Measurements from ENCODE around the gene MCF2L.
"Not testable (repeated sequence)": the region's sequence is repeated elsewhere in the genome, so short reads cannot be mapped to it uniquely, and the experiment has no call there.

MCF2L gene

DNA sequence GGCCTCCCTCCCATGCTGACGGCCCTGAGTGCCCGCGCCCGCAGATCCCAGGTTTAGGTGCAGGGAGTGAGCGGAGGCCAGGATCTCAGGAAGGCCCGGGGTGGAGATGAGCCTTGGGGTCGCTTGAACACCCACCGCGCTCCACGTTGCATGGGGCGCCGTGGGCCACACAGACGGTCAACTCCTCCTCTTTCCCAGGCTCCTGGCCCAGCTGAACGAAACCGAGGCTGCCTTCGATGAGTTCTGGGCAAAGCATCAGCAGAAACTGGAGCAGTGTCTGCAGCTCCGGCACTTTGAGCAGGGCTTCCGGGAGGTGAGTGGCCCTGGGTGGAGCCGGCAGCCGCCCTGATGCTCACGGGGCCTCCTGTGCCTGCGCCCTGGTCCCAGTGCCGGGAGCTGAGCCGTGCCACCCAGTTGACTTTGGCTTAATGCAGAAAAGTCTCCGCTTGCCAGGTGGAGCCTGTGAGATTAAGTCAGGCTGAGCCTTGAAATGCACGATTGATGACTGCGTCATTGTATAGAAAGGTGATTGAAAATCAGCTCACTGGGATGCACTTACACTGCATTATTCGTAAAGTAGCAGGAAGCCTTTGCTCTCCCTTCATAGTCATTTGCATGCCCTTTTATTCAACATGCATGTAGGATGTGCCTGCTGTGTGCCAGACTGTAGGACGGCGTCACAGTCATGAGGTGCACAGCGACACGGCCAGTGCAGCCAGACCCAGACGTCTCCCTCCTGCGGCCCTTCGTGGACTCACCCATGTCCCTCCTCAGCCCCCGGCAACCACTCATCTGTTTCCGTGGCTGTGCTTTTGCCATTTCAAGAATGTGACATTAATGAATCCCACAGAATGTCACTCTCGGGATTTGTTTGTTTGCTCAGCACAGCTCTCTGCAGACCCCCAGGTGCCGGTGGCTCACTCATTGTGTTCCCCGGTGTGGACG, 101.1 kb downstream of the MCF2L start:
- no peak for DNase-seq

DNA sequence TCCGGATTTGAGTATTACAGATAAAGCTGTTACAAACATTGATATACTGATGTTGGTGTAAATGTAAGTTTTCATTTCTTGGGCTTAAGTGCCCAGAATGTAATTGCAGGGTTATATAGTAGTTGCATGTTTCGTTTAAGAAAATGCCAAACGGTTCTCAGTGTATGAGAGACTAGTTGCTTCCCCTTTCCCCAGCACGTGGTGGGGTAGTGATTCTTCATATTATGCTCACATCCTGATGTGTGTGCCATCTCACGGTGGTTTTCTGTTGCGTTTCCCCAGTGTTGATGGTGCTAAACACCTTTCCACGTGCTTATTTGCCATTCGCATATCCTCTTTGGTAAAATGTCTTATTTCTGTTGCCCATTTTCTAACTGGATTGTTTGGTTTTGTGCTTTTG, 101.8 kb downstream of the MCF2L start:
- no peak for DNase-seq

DNA sequence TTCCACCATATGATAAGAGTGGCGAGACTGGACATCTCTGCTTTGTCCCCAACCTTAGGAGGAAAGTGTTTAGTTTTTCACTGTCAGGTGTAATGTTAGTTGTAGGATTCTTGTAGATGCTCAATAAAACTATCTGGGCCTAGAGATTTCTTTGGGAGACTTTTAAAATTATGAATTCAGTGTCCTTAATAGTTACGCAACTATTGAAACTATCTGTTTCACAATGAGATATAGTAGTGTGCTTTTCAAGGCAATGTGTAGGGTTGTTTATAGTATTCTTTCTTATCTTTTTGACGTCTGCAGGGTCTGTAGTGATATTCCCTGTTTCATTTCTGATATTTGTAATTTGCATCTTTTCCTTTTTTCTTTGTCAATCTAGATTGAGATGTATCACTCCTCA, 103.4 kb downstream of the MCF2L start:
- DNase-seq = no peak

DNA sequence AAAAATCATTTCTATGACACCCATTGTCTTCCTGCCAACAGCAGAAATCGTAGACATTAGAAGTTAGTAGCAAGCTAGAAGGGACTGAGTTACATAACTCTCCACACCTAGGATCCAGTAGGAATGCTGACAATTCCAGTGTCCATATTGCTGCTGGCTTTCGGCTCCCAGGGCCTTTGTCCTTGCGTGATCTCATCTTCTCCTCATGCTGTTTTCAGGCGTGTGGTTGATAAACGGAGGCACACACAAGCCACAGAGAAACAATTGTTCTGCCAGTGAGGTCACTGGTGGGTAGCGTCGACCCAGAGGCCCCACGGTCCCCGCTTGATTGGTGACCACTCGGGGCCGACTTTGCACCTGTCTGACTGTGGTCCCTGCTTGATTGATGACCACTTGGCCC, 104.9 kb downstream of the MCF2L start:
- no peak for DNase-seq

DNA sequence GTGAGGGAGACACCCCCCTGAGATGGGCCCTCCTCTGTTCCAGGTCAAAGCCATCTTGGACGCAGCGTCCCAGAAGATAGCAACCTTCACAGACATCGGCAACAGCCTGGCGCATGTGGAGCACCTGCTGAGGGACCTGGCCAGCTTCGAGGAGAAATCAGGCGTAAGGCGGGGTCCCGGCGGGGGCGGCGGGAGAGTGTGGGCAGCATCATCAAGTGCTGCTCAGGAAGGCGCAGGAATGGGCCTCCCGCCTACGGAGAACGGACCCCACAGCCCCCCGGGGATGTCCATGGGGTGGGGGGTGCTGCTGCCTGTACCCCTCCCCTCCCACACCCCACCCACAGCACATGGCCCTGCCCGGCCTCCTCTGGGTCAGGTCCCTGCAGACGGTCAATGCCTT, 105.4 kb downstream of the MCF2L start:
- no peak for DNase-seq

DNA sequence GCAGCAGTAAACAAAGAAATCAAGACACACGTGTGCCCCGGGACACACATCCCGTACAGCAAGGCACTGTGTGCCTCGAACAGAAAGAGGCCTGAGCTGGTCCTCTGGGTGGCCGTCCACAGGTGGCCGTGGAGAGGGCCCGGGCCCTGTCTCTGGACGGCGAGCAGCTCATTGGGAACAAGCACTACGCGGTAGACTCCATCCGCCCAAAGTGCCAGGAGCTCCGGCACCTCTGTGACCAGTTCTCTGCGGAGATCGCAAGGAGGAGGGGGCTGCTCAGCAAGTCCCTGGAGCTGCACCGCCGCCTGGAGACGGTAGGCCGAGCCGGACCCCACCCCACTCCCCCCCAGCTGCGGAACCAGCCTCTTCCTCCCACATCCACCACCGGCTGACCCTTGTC, 105.9 kb downstream of the MCF2L start:
- no peak for DNase-seq

DNA sequence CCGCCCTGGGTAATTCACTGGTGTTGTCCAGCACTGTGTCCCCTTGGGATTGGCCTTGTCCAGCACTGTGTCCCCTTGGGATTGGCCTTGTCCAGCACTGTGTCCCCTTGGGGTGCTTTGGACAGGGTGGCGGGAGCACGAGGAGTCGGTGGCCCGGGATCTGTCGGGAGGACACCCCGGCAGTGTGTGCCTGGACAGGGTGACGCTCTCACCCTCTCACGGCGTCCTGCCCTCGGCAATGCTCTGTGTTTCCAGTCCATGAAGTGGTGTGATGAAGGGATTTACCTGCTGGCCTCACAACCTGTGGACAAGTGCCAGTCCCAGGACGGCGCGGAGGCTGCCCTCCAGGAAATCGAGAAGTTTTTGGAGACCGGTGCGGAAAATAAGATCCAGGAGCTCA, 106.7 kb downstream of the MCF2L start:
- no peak for DNase-seq

DNA sequence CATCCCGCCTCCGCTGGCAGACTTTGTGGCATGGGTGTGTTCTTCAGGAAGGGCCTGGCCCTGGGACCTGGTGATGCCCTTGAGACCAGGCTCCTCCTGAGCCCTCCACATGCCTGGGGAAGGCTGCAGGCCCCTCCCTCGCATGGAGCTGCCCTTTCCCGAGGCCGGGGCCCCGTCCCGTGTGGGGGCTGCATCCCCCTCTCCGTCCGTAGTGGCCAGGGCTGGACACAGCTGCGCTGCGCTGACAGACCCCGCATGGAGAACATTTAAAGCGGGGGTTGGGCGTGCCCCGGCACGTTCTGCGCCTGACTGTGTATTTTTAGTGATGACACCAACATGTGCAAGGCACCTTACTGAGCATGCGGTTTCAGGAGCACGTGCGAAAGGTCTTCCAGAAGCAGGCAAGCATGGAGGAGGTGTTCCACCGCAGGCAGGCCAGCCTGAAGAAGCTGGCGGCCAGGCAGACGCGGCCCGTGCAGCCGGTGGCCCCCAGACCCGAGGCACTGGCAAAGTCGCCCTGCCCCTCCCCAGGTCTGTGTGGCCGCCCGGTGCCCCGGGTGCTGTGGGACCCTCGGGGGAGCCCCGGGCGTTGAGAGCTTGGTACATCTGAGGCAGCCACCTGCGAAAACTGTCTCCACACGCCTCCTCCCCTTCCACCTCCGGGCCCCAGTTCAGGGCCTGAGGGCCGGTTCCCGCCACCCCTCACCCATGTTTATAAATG, 107.8 kb downstream of the MCF2L start:
- no peak for DNase-seq

DNA sequence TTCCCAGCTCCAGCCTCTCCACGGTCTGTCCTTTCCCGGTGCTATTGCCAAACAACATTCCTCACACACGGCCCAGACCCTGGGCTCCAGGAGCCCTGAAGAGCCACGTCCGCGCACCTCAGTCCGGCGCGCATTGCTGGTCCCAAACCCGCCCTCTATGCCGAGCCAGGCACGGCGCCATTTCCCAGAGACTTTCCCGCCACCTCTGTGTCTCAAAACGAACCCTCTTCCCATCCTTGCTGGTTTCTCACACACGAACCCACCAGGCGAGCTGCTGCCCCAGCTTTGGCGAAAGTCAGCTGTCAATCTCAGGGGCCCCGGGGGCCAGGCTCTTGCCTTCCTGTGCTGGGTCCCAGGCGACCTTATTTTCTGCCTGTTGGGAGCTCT, 108.5 kb downstream of the MCF2L start:
- no peak for DNase-seq

DNA sequence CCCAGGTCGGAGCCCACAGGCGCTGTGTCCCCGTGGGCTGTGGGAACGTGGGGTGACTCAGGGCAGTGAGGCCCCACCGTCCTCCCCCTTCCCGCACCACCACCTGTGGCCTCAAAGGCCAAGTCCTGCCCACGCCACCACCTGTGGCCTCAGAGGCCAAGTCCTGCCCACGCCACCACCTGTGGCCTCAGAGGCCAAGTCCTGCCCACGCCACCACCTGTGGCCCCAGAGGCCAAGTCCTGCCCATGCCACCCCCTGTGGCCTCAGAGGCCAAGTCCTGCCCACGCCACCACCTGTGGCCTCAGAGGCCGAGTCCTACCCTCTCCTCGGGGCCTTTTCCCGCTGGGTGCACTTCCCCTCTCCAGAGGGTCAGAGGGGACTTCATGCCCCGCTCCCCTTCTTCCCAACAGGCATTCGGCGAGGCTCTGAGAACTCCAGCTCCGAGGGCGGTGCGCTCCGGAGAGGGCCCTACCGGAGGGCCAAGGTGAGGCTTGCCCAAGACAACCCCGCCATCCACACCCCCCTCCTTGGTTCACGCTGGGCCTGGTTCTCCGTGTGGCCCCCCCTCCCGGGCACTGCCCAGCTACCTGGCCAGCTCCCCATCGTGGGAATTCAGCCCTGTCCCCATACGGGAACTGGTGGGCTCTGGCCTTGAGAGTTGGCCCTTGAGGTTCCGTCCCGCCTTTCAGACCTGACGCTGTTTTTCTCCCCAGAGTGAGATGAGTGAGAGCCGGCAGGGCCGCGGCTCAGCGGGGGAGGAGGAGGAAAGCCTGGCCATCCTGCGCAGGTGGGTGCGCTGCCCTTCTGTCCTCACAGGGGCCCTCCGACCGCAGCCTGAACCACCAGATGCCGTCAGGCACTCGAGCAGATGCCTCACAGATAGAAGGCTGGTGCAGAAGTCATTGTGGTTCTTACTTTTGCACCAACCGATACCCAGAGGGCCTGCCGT, 109.2 kb downstream of the MCF2L start:
- DNase-seq = no peak

DNA sequence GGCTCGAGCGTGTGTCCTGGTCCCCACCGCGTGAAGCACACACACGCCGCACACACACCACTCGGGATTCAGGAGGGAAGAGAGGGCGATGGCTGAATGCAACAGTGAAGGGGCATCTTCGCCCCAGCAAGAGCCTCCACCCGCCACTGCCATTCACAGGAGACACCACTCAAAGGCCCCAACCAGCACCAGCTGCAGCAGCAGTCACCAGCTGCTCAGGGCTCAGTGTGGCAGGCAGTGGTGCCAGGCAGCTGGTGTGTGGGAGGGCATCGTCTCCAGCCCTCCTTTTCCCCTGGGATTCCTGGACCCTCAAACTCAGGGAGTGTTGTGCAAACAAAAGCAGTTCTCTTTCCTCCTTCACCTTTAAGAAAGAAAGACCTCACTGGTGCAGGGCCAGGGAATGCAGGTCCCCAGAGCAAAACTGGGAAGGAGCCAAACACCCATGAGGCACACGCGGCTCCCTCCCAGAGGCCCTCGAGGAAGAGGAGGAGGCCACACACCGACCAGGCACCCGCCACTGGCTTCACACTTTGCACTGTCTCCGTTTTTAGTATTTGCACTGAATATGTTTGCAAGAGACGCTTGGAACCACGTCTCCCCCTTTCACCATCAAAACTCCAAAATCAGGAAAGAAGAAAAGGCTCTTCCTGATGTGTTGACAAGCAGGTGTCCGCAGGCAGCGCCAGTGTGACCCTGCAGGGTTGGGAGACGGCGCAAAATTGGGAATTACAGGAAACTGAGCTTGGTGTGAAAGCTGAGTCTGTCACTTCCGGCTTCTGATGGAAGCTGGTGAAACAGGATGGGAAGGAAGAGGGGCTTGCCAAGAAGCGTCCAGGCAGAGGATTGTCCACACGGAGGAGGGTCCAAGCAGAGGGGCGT, 110.1 kb downstream of the MCF2L start:
- DNase-seq = no peak

DNA sequence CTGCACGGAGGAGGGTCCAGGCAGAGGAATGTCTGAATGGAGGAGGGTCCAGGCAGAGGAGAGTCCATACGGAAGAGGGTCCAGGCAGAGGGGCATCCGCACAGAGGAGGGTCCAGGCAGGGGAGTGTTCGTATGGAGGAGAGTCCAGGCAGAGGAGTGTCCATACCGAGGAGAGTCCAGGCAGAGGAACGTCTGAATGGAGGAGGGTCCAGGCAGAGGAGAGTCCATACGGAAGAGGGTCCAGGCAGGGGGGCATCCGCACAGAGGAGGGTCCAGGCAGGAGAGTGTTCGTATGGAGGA, 110.7 kb downstream of the MCF2L start:
- DNase-seq = not testable (repeated sequence)

DNA sequence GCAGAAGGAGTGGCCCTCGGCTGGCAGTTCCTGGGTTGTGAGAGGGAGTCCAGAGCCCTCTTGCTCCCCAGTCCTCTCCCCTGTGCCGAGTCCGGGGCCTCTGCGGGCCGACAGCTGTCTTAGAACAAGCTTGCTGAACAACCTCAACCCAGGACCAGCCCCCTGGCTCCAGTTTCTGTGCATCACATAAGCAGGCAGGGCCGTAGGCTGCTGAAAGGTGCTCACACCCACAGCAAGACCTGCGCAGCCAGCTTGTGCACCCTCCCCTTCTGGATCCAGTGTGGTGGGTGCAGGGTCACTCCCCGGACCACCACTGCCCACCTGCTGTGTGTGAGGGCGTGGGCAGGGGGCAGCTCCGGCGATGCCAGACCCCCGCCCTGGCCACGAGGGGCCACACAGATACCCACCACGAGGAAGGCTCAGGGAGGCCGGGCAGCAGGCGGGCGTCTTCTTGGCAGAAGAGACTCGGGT, 111.4 kb downstream of the MCF2L start:
- no peak for DNase-seq

DNA sequence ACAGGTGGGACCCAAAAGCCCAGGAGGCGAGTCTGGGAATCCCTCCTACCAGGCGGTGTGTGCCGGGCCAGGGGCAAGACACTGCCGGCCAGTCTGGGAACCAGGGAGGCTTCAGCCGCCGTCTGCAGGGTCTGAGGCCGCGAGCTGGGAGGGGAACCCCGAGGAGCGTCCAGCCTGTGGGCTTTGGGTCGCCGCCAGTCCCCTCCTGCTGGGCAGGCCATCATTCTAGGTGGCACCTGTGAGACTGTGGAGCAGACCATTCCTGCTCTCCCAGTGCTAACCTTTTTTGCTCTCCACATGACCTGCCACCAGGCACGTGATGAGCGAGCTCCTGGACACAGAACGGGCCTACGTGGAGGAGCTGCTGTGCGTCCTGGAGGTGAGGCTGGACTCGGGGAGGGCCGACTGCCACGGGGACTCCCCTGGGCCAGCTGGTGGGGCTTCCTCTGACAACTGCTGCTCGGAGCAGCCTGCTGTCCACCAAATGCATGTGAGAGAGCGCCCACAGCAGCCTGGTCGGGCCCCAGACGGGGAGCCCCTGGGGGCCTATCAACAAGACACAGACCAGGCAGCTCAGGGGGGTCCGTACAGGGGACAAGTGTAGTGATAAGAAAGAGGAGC, 112.0 kb downstream of the MCF2L start:
- DNase-seq = no peak

DNA sequence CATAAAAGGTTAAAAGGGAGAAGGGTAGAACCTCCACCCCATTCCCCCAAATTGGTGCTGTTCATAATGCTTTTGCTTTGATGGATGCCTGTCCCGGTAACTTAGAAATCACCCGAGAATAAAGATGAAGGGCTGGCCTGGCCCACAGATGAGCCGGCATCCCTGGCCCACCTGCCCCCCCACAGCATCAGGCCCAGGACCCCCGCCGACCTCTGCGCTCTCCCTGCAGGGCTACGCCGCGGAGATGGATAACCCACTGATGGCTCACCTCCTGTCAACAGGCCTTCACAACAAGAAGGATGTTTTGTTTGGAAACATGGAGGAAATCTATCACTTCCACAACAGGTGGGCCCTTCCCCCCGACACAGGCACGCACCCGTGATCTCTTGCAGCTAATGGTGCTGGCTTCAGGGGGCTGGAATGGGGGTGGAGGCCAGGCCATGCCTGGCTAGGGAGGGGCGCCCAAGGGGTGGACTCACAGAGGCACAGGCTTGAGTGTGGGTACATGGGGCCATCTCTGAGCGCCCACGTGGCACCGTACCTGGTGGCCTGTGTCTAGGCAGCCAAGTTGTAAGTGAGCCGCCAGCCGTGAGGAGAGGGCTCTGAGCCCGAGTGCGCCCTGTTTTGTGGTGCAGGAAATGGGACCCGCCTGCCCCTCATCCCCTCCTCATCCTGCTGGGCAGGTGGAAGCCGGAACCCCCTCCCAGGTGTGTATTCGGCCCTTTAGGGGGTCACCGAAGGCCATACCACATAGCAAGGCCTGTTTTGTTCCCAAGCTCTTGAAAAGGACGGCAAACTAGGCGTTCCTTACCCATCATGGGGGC, 113.4 kb downstream of the MCF2L start:
- DNase-seq = no peak

DNA sequence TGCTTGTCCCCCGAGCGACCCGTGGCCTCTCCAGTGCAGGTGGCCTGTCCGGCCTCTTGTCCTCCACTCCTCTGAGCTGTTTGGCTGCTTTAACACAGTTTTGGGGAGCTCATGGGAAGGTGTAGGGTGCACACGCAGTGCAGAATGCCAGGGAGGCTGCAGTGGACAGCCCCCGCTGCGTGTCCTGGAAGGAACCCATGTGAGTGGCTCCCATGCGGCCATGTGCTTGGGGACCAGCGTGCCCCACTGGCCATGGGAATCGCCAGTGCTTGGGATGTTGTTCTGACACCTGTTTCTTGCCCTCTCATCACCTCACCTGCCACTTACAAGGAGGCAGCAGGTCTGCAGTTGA, 114.0 kb downstream of the MCF2L start:
- DNase-seq = no peak

DNA sequence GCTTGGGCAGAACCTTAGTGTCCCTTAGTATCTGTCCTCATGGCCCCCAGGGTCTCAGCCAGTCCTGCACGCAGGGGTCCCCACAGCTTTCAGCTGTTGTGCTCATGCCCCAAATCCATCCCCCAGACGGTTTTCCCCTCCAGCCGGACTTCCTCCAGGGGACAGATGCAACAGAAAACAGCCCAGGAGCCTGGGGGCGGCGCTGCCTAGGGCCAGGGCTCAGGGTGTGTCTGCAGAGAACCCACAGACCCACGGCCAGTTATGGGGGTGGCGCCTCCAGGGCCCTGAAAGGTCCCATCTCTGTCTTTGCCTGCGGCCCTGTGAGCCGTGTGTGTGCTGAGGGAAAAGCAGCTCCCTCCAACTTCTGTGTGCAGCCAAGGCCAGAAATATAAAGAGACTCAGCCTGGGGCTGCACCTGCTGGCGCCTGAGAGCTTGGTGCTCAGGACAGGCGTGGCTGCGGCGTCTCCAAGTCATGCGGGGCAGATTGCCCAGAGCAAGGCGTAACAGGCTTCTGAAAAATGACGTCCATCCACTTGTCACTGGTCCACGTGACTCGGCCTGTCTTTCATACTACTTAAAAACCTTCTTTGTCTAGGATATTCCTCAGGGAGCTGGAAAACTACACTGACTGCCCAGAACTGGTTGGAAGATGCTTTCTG, 114.5 kb downstream of the MCF2L start:
- peak; percentile 45 for DNase-seq

DNA sequence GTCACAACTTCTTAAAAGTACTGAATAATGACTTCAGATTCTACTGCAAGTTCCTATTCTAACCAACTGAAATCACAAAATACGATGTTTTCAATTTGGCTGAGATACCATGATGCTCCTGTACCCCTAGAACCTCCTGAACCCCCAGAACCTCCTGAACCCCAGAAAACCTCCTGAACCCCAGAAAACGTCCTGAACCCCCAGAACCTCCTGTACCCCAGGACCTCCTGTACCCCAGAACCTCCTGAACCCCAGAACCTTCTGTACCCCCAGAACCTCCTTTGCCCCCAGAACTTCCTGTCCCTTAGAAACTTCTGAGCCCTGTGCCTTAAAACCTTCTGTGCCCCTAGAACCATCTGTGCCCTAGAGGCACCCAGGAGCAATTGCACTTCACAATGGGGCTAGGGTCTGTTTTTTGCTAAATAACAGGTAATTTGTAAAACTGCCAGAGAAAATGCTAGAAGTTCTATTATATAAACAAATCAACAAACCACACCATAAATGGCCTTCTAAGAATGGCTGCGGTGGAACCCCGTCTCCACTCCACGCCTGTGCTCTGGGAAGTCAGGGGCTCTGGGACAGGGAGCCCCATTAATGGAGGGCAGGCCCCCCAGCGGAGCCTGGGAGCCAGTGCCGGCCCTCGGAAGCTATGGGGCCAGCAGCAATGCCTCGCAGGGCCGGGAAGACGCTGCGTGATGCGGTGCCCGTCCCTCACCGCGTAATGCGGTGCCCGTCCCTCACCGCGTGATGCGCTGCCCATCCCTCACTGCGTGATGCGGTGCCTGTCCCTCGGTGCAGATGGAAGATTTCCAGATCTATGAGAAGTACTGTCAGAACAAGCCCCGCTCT, 115.3 kb downstream of the MCF2L start:
- no peak for DNase-seq

DNA sequence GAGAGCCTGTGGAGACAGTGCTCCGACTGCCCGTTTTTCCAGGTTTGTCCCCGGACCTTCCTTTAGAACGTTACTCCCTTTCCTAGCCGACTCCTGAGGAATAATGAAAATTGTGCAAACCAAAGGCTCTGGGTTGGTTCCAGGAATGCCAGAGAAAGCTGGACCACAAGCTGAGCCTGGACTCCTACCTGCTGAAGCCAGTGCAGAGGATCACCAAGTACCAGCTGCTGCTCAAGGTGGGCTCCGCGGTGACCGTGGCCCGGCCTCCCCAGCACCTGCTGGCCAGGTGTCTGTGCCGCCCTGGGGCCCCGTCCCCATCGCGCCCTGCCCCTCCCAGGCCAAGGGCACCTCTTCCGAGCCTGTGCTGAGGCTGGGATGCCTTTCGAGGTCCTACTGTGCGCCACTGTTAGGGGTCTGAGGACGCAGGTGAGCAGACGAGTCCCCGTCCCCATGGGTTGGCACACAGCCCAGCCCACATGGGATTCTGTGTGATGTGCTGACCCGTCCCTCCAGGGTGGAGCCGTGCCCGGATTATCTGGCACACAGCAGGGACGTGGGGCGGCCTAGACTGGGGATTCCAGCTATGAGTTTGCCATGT, 116.0 kb downstream of the MCF2L start:
- no peak for DNase-seq
